Measurements from ENCODE around the gene COX8A. TPM values are rescaled to one million over a fixed set of nuclear protein-coding genes. Genes with fewer than 3 reads are reported as not detected.

Gene COX8A
- total and polyA plus RNA-seq, 10 of the 15 experiments (the other 5 are each of a cell fraction or from before 2014, with no cell fraction given), result 243 to 1,476 (median 522) TPM

- Histone ChIP-seq H3K9ac (ENCODE audit: control insufficient read depth, insufficient read depth, low read length) (no peak overlapping the region), H3K9me3 (replicated peaks; ENCODE audit: control insufficient read depth, insufficient read depth, low read length) (no peaks in the 10 kb centered on the region), H3K79me2 (ENCODE audit: control insufficient read depth, insufficient read depth, low read length) (no peaks in the 10 kb centered on the region; the same call in 1 of the 2 replicates), H2AFZ (ENCODE audit: control insufficient read depth, low read depth, low read length) (no peak overlapping the region), H3K36me3 (ENCODE audit: control insufficient read depth in 2 of 2, insufficient read depth in 2 of 2, low read length in 1 of 2) (peaks cover 4 to 26% of the 10 kb centered on the region in 2 experiments; a peak in 3 of 4 replicates), H3K4me1 (ENCODE audit: control insufficient read depth, insufficient read depth, low read length) (no peaks in the 10 kb centered on the region; the same call in 1 of the 2 replicates), H3K4me3 (no peak overlapping the region), H3K4me2 (ENCODE audit: control insufficient read depth, insufficient read depth) (no peak overlapping the region), H3K27ac (ENCODE audit: control insufficient read depth, insufficient read depth) (no peak overlapping the region), H4K20me1 (ENCODE audit: control insufficient read depth, insufficient read depth) (no peaks in the 10 kb centered on the region), H3K27me3 (replicated peaks in 1 of 2; ENCODE audit: control insufficient read depth in 2 of 2, insufficient read depth in 2 of 2, low read length in 1 of 2) (no peaks in the 10 kb centered on the region)
- 99% methylated on average over 15 of the region's 18 CpGs for WGBS (ENCODE audit: insufficient coverage, insufficient replicate concordance, low lambda C conversion rate, missing lambda C conversion rate)
- SMC1A ChIA-PET (ENCODE audit: uncharacterized antibody, unreplicated experiment), result no interaction called here
- no TSS peak for BruUV-seq (replicated peaks)
- RAD21 ChIA-PET (ENCODE audit: unreplicated experiment), result no interaction called here
- ATAC-seq (no peak), DNase-seq (ENCODE audit: low read depth, low spot score) (no peak), FAIRE-seq (no peak)
- intact Hi-C loops (cut with micrococcal nuclease; ENCODE audit: unreplicated experiment) (no loop called here), in situ Hi-C loops (cut with MboI) (no loop called here)
- TF ChIP-seq POLR2A (IDR thresholded peaks at IDR 0.05; ENCODE audit: low read depth, low read length), result 0 out of 2 replicates have a peak, but pooled peaks have one; percentile 8
- no peak for TF ChIP-seq STAT1 (conservative IDR thresholded peaks at IDR 0.05)
- TF ChIP-seq IKZF2 (IDR thresholded peaks at IDR 0.05), result no peak
- TF ChIP-seq RAD21 (IDR thresholded peaks at IDR 0.05; ENCODE audit: insufficient read depth, low read depth, low read length), result no peak
- TF ChIP-seq KLF5 (IDR thresholded peaks at IDR 0.05; ENCODE audit: partially characterized antibody), result no peak
- no peak for TF ChIP-seq PBX3 (IDR thresholded peaks at IDR 0.05; ENCODE audit: insufficient replicate concordance, low read depth, low read length)
- CTCF ChIA-PET, result no interaction called here
- POLR2A ChIA-PET, result no interaction called here
Observed at GRCh38 chr11:63996512-63996911, 22.1 kb downstream of the COX8A start.

- H3K79me2 ChIP-seq (ENCODE audit: control insufficient read depth, insufficient read depth, low read length), result no peaks in the 10 kb centered on the region
- SMC1A ChIA-PET (ENCODE audit: uncharacterized antibody, unreplicated experiment), result no interaction called here
- in situ Hi-C loops (cut with MboI), result no loop called here
- TF ChIP-seq PAX8 (IDR thresholded peaks at IDR 0.05) (no peak), YY1 (IDR thresholded peaks at IDR 0.05; ENCODE audit: low read depth, low read length) (no peak), RELA (IDR thresholded peaks at IDR 0.05; ENCODE audit: borderline replicate concordance, partially characterized antibody) (no peak), RB1 (IDR thresholded peaks at IDR 0.05; ENCODE audit: borderline replicate concordance) (no peak), NFYB (IDR thresholded peaks at IDR 0.05; ENCODE audit: insufficient read depth, low read depth, low read length) (no peak), EGR1 (IDR thresholded peaks at IDR 0.05; ENCODE audit: borderline replicate concordance in 1 of 2, low read depth in 2 of 2, low read length in 2 of 2) (no peak), MLLT1 (IDR thresholded peaks at IDR 0.05) (no peak), POLR2AphosphoS2 (IDR thresholded peaks at IDR 0.05; ENCODE audit: low read depth, low read length) (no peak), MTA2 (IDR thresholded peaks at IDR 0.05; ENCODE audit: low read depth) (no peak), NBN (IDR thresholded peaks at IDR 0.05) (no peak), DPF2 (IDR thresholded peaks at IDR 0.05) (no peak), SIN3A (IDR thresholded peaks at IDR 0.05; ENCODE audit: low read depth, low read length) (no peak)
Observed at GRCh38 chr11:63997104-63997700, 22.8 kb downstream of the COX8A start.

More at GRCh38 chr11:63997104-63997700, 22.8 kb downstream of the COX8A start:
- Histone ChIP-seq H3K27ac (ENCODE audit: control insufficient read depth, insufficient read depth) (no peak overlapping the region), H2AFZ (ENCODE audit: control insufficient read depth, low read depth, low read length) (no peak overlapping the region), H3K4me3 (no peak overlapping the region), H3K27me3 (replicated peaks in 1 of 2; ENCODE audit: control insufficient read depth in 2 of 2, insufficient read depth in 2 of 2, low read length in 1 of 2) (no peaks in the 10 kb centered on the region), H3K4me1 (ENCODE audit: control insufficient read depth, insufficient read depth, low read length) (no peaks in the 10 kb centered on the region; the same call in 1 of the 2 replicates), H3K36me3 (ENCODE audit: control insufficient read depth in 2 of 2, insufficient read depth in 2 of 2, low read length in 1 of 2) (peaks cover 2 to 26% of the 10 kb centered on the region in 2 experiments; a peak in 3 of 4 replicates), H3K9ac (ENCODE audit: control insufficient read depth, insufficient read depth, low read length) (no peak overlapping the region), H3K9me3 (replicated peaks; ENCODE audit: control insufficient read depth, insufficient read depth, low read length) (no peaks in the 10 kb centered on the region), H3K4me2 (ENCODE audit: control insufficient read depth, insufficient read depth) (no peak overlapping the region), H4K20me1 (ENCODE audit: control insufficient read depth, insufficient read depth) (no peaks in the 10 kb centered on the region)
- ChIA-PET RAD21 (ENCODE audit: unreplicated experiment) (no interaction called here), POLR2A (no interaction called here), CTCF (no interaction called here)
- WGBS (ENCODE audit: insufficient coverage, insufficient replicate concordance, low lambda C conversion rate, missing lambda C conversion rate), result 91% methylated on average over 24 of the region's 27 CpGs
- intact Hi-C loops (cut with micrococcal nuclease; ENCODE audit: unreplicated experiment), result no loop called here
- DNase-seq (ENCODE audit: low read depth, low spot score) (no peak), ATAC-seq (no peak), FAIRE-seq (no peak)
- no TSS peak for BruUV-seq (replicated peaks)
